Lower lobe of right lung (tissue), 2 donors: ENCODE data around the gene SPEM2. TPM values are rescaled to one million over a fixed set of nuclear protein-coding genes. Genes with fewer than 3 reads are reported as not detected.
A peak's percentile ranks its signal among the peaks of the same experiment; 100 is the strongest.

ENCODE experiments used
- ATAC-seq, 2 donors: fragments of 200-7000 bp; cut with Tn5 transposase; one replicate each; pipeline ENCODE4 v1.9.1; 2020 to 2022; ENCODE audit warnings: mild to moderate bottlenecking in 2 of 2, moderate library complexity in 2 of 2
- DNase-seq: peaks from one replicate; pipeline ENCODE4 v3.0.0-alpha.2; 2020
- H3K27ac ChIP-seq: fragments of 200-600 bp; one replicate; pipeline ENCODE4 v1.8.0; 2022
- H3K27me3 ChIP-seq: fragments of 200-600 bp; one replicate; pipeline ENCODE4 v1.8.0; 2022; ENCODE audit warnings: low read depth
- H3K36me3 ChIP-seq: fragments of 200-600 bp; one replicate; pipeline ENCODE4 v1.8.0; 2022; ENCODE audit warnings: mild to moderate bottlenecking
- H3K4me1 ChIP-seq: fragments of 200-600 bp; one replicate; pipeline ENCODE4 v1.8.0; 2022
- H3K4me3 ChIP-seq: fragments of 200-600 bp; one replicate; pipeline ENCODE4 v1.8.0; 2022; ENCODE audit warnings: mild to moderate bottlenecking
- H3K9me3 ChIP-seq: fragments of 200-600 bp; one replicate; pipeline ENCODE4 v1.8.0; 2022
- intact Hi-C: fragments of 100-400 bp; cut with DNase I; formaldehyde crosslinking; loops from one replicate; pipeline ENCODE4 v1.11.0; 2022
- total RNA-seq: library from RNA; stranded (reverse); fragmentation: NEBNext Ultra II Directional; extraction: Animal tissue kit (Norgen Biotek cat#: 25700); gene quantifications from one replicate; pipeline ENCODE4 v1.2.1, GENCODE V29; 2021
- TF ChIP-seq, protein P1 (sequence below): fragments of 200-600 bp; IDR thresholded peaks from one replicate; pipeline ENCODE4 v1.8.0; 2022; ENCODE audit warnings: antibody characterized with exemption, mild to moderate bottlenecking
- donor health status: DM: no; HTN: yes; CAD: no; lungs with severe emphysema.

Gene SPEM2
- total RNA-seq, 1 donor from 2014 or later, result not detected

DNA sequence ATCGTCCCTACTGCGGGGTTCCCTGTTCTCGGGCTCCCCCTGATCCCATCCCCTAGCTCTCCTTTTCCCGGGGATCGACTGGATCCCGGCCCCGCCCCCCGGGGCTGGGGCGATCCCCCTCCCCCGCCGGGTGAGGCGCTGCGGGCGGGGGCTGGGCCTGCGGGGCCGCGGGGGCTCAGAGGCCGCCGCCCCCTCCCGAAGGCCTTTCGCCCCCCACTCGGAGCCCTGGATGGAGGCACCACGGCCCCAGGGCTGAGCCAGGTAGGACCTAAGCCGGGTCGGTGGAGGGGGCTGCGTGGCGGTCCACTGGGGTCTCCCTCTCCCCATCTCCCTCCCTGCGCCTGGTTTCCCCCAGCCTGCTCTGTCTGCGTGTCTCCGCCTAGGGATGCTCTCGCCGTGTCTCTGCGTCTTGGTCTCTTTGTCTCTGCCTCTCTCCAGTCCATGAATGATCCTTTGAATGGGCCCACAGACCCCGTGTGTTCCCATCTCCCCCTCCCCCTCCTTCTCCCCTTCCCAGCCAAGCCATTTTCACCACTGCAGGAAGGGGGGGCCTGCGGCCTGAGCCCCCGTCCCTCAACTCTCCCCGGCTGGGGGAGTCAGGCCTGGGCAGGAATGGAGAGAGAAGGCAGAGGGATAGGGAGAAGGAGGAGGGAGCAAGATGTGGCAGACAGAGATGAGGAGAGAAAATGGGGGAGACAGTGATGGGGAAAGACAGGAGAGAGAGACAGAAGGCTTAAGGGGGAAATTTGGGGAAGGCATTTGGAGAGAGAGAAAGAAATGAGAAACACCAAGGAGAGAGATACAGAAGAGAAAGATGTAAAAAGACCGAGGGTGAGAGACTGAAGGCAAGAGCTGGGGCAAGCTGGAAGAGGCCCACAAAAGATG is 19.8 kb upstream of the SPEM2 start:
- ATAC-seq (no peak), DNase-seq (no peak)
- H3K9me3 ChIP-seq, result no peaks in the 10 kb centered on the region
- H3K4me3 ChIP-seq, result peak overlapping the region; percentile 77
- intact Hi-C loops, result no loop called here
- no peaks in the 10 kb centered on the region for H3K36me3 ChIP-seq
- no peaks in the 10 kb centered on the region for H3K27me3 ChIP-seq
- TF ChIP-seq, protein P1, sequence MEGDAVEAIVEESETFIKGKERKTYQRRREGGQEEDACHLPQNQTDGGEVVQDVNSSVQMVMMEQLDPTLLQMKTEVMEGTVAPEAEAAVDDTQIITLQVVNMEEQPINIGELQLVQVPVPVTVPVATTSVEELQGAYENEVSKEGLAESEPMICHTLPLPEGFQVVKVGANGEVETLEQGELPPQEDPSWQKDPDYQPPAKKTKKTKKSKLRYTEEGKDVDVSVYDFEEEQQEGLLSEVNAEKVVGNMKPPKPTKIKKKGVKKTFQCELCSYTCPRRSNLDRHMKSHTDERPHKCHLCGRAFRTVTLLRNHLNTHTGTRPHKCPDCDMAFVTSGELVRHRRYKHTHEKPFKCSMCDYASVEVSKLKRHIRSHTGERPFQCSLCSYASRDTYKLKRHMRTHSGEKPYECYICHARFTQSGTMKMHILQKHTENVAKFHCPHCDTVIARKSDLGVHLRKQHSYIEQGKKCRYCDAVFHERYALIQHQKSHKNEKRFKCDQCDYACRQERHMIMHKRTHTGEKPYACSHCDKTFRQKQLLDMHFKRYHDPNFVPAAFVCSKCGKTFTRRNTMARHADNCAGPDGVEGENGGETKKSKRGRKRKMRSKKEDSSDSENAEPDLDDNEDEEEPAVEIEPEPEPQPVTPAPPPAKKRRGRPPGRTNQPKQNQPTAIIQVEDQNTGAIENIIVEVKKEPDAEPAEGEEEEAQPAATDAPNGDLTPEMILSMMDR, result no peak
- peak overlapping the region; percentile 69 for H3K27ac ChIP-seq
- peaks cover 20% of the 10 kb centered on the region for H3K4me1 ChIP-seq

DNA sequence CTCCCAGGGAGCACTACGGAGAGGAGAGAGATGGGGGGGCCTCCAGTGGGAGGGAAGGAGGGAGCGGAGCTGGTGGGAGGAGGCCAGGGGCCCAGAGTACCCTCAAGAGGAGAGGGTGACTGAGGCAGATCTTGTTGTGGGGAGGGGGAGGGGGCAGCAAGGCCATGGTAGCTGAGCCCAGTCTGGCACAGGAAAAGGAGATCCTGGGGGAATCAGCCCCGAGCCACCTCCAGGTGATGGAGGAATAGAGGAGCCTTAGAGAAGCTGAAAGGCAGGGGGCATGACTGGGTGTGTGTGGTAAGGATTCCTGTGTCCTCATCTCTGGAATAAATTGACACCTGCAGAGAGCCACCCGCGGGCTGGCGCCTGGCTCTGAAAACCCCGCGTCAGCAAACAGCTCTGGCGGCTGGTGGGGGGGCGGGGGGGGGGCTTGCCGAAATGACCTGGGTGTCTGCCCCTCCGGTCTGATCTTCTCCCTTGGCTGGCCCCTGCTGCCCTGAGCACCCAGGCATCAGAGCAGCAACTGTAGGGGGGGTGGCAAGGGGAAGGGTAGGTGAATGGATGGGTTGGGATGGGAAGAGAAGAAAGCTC is 19.1 kb upstream of the SPEM2 start:
- peaks cover 20% of the 10 kb centered on the region for H3K4me1 ChIP-seq
- H3K27me3 ChIP-seq, result no peaks in the 10 kb centered on the region
- no peak overlapping the region for H3K27ac ChIP-seq
- intact Hi-C loops, result no loop called here
- TF ChIP-seq, protein P1, result no peak
- no peak overlapping the region for H3K4me3 ChIP-seq
- no peaks in the 10 kb centered on the region for H3K9me3 ChIP-seq
- ATAC-seq (no peak), DNase-seq (no peak)
- H3K36me3 ChIP-seq, result no peaks in the 10 kb centered on the region

DNA sequence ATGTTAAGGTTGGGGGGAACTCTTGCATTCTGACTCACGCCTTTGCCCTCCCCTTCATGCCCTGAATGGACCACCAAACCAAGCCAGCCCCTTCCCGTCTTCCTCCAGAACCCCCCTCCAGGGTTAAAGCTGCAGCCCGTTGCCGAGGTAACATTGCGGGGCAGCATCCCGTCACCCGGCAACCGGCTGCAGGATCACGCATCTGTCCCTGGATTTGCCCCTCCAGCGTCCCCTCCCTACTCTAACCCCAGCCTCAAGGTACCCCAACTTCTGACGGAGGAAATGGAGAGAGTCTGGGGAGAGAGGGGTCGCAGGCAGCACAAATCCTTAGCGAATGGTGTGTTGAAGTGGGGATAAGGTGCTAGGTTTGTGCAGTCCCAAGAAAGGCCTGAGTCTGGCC is 18.3 kb upstream of the SPEM2 start:
- H3K27me3 ChIP-seq, result no peaks in the 10 kb centered on the region
- TF ChIP-seq, protein P1, result no peak
- no peaks in the 10 kb centered on the region for H3K9me3 ChIP-seq
- H3K4me1 ChIP-seq, result peaks cover 19% of the 10 kb centered on the region
- no peak for ATAC-seq
- no peak overlapping the region for H3K27ac ChIP-seq
- intact Hi-C loops, result no loop called here
- DNase-seq, result no peak
- no peak overlapping the region for H3K4me3 ChIP-seq
- H3K36me3 ChIP-seq, result no peaks in the 10 kb centered on the region

DNA sequence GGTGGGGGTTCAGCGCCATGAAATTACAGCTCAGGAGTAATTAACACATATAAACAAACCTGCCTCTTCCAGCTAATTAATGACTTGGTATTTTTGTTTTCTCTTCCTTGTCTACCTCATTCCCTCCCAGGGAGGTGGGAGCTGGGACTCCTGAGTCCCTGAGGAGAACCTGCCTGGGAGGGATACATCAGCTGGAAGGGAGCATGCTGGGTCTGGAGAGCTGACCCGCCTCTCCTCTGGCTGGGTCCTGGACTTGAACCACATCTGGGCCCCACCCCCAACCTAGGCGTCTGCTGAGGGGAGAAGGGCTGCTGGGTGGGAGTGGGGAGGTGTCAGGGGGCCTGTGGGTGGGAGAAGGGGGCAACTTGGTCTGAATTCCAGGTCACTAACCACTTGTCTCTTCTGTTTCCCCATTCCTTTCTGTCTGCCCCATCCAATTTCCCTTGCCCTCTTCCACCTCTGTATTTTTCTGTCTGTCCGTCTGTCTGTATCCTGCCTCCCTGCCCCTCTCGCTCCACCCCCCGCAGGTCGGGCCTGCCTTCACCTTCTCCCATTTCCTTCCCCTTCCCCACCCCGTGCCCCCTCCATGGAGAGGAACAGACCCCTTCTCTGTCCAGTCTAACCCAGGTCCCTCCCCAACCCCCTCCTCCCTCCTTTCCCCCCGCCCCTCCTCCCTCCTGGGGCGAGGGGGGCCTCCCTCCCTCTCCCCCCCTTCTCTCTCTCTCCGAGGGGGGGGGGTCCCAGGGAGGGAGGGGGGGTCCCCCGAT is 17.7 kb upstream of the SPEM2 start, which contains the start of gene NLGN2:
Gene NLGN2, plus strand, starts transcription at position 361 of the 767 bp plus-strand sequence. CDS start 411 bp downstream, outside the sequence.
- H3K36me3 ChIP-seq, result no peaks in the 10 kb centered on the region
- TF ChIP-seq, protein P1, result no peak
- DNase-seq (no peak), ATAC-seq (no peak)
- H3K9me3 ChIP-seq, result no peaks in the 10 kb centered on the region
- peaks cover 13% of the 10 kb centered on the region for H3K4me1 ChIP-seq
- intact Hi-C loops, result no loop called here
- no peaks in the 10 kb centered on the region for H3K27me3 ChIP-seq
- no peak within 1 kb of the TSS for H3K27ac ChIP-seq
- H3K4me3 ChIP-seq, result no peak within 1 kb of the TSS

DNA sequence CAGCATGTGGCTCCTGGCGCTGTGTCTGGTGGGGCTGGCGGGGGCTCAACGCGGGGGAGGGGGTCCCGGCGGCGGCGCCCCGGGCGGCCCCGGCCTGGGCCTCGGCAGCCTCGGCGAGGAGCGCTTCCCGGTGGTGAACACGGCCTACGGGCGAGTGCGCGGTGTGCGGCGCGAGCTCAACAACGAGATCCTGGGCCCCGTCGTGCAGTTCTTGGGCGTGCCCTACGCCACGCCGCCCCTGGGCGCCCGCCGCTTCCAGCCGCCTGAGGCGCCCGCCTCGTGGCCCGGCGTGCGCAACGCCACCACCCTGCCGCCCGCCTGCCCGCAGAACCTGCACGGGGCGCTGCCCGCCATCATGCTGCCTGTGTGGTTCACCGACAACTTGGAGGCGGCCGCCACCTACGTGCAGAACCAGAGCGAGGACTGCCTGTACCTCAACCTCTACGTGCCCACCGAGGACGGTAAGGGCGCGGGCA is 17.1 kb upstream of the SPEM2 start:
- TF ChIP-seq, protein P1, result no peak
- intact Hi-C loops, result no loop called here
- Histone ChIP-seq H3K36me3 (no peaks in the 10 kb centered on the region), H3K9me3 (no peaks in the 10 kb centered on the region), H3K4me1 (peaks cover 7% of the 10 kb centered on the region), H3K4me3 (no peak overlapping the region), H3K27me3 (no peaks in the 10 kb centered on the region), H3K27ac (no peak overlapping the region)
- ATAC-seq (no peak), DNase-seq (no peak)
